ENCODE results near the gene BMP4.

The BMP4 gene

GRCh38 chr14:53963320-53964227 is 6.9 kb upstream of the BMP4 start:
- Histone ChIP-seq H3K27me3 (ENCODE audit: insufficient read depth, low read length, poor library complexity) (peaks cover 5% of the 10 kb centered on the region), H3K79me1 (ENCODE audit: low read length) (no peaks in the 10 kb centered on the region), H3K23ac (ENCODE audit: low read length) (no peak overlapping the region), H3K27ac (ENCODE audit: low read depth, low read length) (no peak overlapping the region), H3K18ac (ENCODE audit: low read length) (no peak overlapping the region), H4K8ac (ENCODE audit: low read depth, low read length) (no peak overlapping the region), H2AK5ac (ENCODE audit: low read length) (no peak overlapping the region), H2BK15ac (replicated peaks; ENCODE audit: low read depth) (no peak overlapping the region), H2BK5ac (ENCODE audit: low read length) (no peak overlapping the region), H3K4ac (ENCODE audit: low read depth, low read length) (no peak overlapping the region), H3K79me2 (ENCODE audit: control insufficient read depth, insufficient read depth, low read length) (no peaks in the 10 kb centered on the region), H2BK120ac (ENCODE audit: low read depth, low read length) (no peak overlapping the region), H4K5ac (ENCODE audit: low read length) (no peak overlapping the region), H3K4me3 (ENCODE audit: low read length) (peak overlapping the region; percentile 23), H3K9ac (ENCODE audit: low read length) (peak overlapping the region; percentile 65), H3K56ac (ENCODE audit: low read length) (peak overlapping the region; percentile 90), H3K4me1 (ENCODE audit: control insufficient read depth, low read depth, low read length) (peaks cover 6% of the 10 kb centered on the region), H3K36me3 (ENCODE audit: control insufficient read depth, insufficient read depth, low read length) (no peaks in the 10 kb centered on the region), H3K4me2 (ENCODE audit: low read length) (peak overlapping the region; percentile 87)
- peak; percentile 74 for DNase-seq
- no CpG with 5 or more reads among the region's 55 CpGs for WGBS (ENCODE audit: extremely low coverage, insufficient coverage, low lambda C conversion rate)

GRCh38 chr14:53962953-53963319 is 6.3 kb upstream of the BMP4 start:
- Histone ChIP-seq H3K4me3 (ENCODE audit: low read length) (no peak overlapping the region), H3K79me1 (ENCODE audit: low read length) (no peaks in the 10 kb centered on the region), H3K27me3 (ENCODE audit: insufficient read depth, low read length, poor library complexity) (peaks cover 5% of the 10 kb centered on the region), H4K5ac (ENCODE audit: low read length) (no peak overlapping the region), H3K18ac (ENCODE audit: low read length) (no peak overlapping the region), H2BK120ac (ENCODE audit: low read depth, low read length) (no peak overlapping the region), H3K56ac (ENCODE audit: low read length) (peak overlapping the region; percentile 90), H3K23ac (ENCODE audit: low read length) (no peak overlapping the region), H2BK5ac (ENCODE audit: low read length) (no peak overlapping the region), H3K27ac (ENCODE audit: low read depth, low read length) (no peak overlapping the region), H2BK15ac (replicated peaks; ENCODE audit: low read depth) (no peak overlapping the region), H3K9ac (ENCODE audit: low read length) (peak overlapping the region; percentile 65), H3K4ac (ENCODE audit: low read depth, low read length) (no peak overlapping the region), H3K36me3 (ENCODE audit: control insufficient read depth, insufficient read depth, low read length) (no peaks in the 10 kb centered on the region), H4K8ac (ENCODE audit: low read depth, low read length) (no peak overlapping the region), H3K79me2 (ENCODE audit: control insufficient read depth, insufficient read depth, low read length) (no peaks in the 10 kb centered on the region), H3K4me2 (ENCODE audit: low read length) (peak overlapping the region; percentile 87), H2AK5ac (ENCODE audit: low read length) (no peak overlapping the region), H3K4me1 (ENCODE audit: control insufficient read depth, low read depth, low read length) (peaks cover 6% of the 10 kb centered on the region)
- no peak for DNase-seq
- no CpG with 5 or more reads among the region's 6 CpGs for WGBS (ENCODE audit: extremely low coverage, insufficient coverage, low lambda C conversion rate)

DNA sequence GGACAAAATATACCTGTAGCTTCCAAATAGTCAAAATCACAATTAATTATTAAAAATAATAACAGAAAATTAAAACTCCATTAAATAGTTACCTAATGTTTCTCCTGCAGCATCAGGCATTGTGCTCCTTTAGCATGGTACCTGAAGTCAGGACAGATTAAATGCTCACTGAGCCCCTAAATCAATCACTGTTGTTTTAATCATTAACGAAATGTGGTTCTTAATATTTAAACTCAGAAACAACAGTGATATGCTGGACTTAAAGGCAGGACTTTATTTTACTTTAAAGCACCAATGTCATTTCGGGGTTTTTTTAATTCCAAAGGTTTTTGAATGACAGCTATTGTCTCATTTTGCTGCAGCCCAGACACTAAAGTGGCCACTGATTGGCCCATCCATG is 2.0 kb upstream of the BMP4 start:
- WGBS (ENCODE audit: extremely low coverage, insufficient coverage, low lambda C conversion rate), result no CpG with 5 or more reads among the region's 2 CpGs
- DNase-seq, result no peak

DNA sequence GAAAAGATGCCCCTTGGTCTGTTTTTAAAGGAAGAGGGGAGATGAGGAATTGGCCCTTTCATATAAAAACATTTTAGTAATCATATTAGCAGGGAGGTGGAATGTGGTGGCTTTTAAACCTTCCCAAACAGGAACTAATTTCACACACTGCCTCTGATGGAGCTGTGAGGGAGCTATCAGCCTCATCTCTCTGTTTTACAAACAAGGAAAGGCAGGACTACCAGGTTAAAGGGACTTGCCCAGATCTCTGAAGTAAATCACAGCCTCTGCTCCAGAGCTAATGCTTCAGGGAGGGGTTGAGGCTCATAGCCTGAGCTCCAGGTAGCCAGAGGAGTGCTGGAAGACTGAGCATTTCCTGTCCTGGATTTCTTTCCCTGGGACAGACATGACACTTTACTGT is 1.1 kb upstream of the BMP4 start:
- no peak overlapping the region for H3K27ac ChIP-seq (ENCODE audit: low read depth, low read length)
- no peak overlapping the region for H2BK5ac ChIP-seq (ENCODE audit: low read length)
- peak overlapping the region; percentile 71 for H3K18ac ChIP-seq (ENCODE audit: low read length)
- peaks cover 6% of the 10 kb centered on the region for H3K4me1 ChIP-seq (ENCODE audit: control insufficient read depth, low read depth, low read length)
- no peak overlapping the region for H3K4me3 ChIP-seq (ENCODE audit: low read length)
- no peak overlapping the region for H3K9ac ChIP-seq (ENCODE audit: low read length)
- no peak overlapping the region for H2BK120ac ChIP-seq (ENCODE audit: low read depth, low read length)
- H3K4ac ChIP-seq (ENCODE audit: low read depth, low read length), result no peak overlapping the region
- no peak overlapping the region for H2AK5ac ChIP-seq (ENCODE audit: low read length)
- no peak overlapping the region for H3K23ac ChIP-seq (ENCODE audit: low read length)
- no peaks in the 10 kb centered on the region for H3K36me3 ChIP-seq (ENCODE audit: control insufficient read depth, insufficient read depth, low read length)
- H4K5ac ChIP-seq (ENCODE audit: low read length), result no peak overlapping the region
- peak; percentile 78 for DNase-seq
- H2BK15ac ChIP-seq (replicated peaks; ENCODE audit: low read depth), result no peak overlapping the region
- no peak overlapping the region for H4K8ac ChIP-seq (ENCODE audit: low read depth, low read length)
- no peak overlapping the region for H3K4me2 ChIP-seq (ENCODE audit: low read length)
- H3K27me3 ChIP-seq (ENCODE audit: insufficient read depth, low read length, poor library complexity), result peaks cover 3% of the 10 kb centered on the region
- H3K79me1 ChIP-seq (ENCODE audit: low read length), result no peaks in the 10 kb centered on the region
- H3K56ac ChIP-seq (ENCODE audit: low read length), result no peak overlapping the region
- peaks cover 16% of the 10 kb centered on the region for H3K79me2 ChIP-seq (ENCODE audit: control insufficient read depth, insufficient read depth, low read length)

More for the DNA sequence above, 2.0 kb upstream of the BMP4 start:
- Histone ChIP-seq H3K4me2 (ENCODE audit: low read length) (no peak overlapping the region), H3K27ac (ENCODE audit: low read depth, low read length) (no peak overlapping the region), H3K36me3 (ENCODE audit: control insufficient read depth, insufficient read depth, low read length) (no peaks in the 10 kb centered on the region), H3K56ac (ENCODE audit: low read length) (no peak overlapping the region), H3K79me1 (ENCODE audit: low read length) (no peaks in the 10 kb centered on the region), H3K9ac (ENCODE audit: low read length) (no peak overlapping the region), H3K4ac (ENCODE audit: low read depth, low read length) (no peak overlapping the region), H3K4me1 (ENCODE audit: control insufficient read depth, low read depth, low read length) (peaks cover 9% of the 10 kb centered on the region), H3K4me3 (ENCODE audit: low read length) (no peak overlapping the region), H3K27me3 (ENCODE audit: insufficient read depth, low read length, poor library complexity) (peaks cover 5% of the 10 kb centered on the region), H2BK120ac (ENCODE audit: low read depth, low read length) (no peak overlapping the region), H2BK5ac (ENCODE audit: low read length) (no peak overlapping the region), H3K79me2 (ENCODE audit: control insufficient read depth, insufficient read depth, low read length) (peaks cover 16% of the 10 kb centered on the region), H2BK15ac (replicated peaks; ENCODE audit: low read depth) (no peak overlapping the region), H4K5ac (ENCODE audit: low read length) (no peak overlapping the region), H2AK5ac (ENCODE audit: low read length) (no peak overlapping the region), H3K18ac (ENCODE audit: low read length) (no peak overlapping the region), H4K8ac (ENCODE audit: low read depth, low read length) (no peak overlapping the region), H3K23ac (ENCODE audit: low read length) (no peak overlapping the region)

DNA sequence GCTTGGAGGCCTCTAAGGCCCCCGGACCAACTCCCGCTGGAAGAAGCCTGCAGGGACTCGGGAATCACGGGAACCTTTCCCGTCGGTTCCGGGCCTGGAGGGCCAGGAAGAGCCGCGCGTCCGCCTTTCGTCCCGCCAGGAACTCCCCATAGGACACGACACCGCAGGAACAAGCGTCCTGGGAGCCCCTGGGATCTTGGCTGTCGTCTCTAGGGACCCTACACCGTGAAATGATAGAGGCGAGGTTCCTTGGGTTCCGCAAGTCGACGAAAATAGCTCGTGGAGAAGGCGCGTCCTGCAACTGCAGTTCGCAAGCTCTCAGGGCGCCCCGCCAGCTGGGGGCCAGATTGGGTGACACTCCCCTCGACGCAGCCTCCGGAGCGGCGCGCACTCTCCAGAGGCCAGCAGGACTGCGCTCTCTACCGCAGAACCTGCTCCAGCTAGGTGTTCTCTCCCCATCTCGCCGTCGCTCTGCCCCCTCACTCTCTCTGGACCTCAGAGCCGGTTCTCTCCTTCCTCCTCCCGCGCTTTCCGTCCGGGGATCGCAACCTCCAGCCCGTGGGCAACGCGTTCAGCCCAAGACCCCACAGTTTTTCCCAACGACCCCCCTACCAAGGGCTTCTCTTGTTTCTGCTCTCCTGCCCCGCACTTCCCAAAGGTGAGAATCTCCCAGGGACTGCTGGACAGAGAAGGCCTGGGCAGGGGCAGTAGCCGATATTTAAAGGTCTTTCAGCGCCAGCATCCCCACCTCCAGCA is 776 bp downstream of the BMP4 start:
- Histone ChIP-seq H3K4ac (ENCODE audit: low read depth, low read length) (no peak overlapping the region), H3K23ac (ENCODE audit: low read length) (no peak overlapping the region), H2BK5ac (ENCODE audit: low read length) (peak overlapping the region; percentile 81), H3K79me2 (ENCODE audit: control insufficient read depth, insufficient read depth, low read length) (peaks cover 16% of the 10 kb centered on the region), H3K9ac (ENCODE audit: low read length) (peak overlapping the region; percentile 90), H2BK120ac (ENCODE audit: low read depth, low read length) (no peak overlapping the region), H3K36me3 (ENCODE audit: control insufficient read depth, insufficient read depth, low read length) (no peaks in the 10 kb centered on the region), H3K27ac (ENCODE audit: low read depth, low read length) (peak overlapping the region; percentile 54), H3K56ac (ENCODE audit: low read length) (peak overlapping the region; percentile 96), H4K5ac (ENCODE audit: low read length) (no peak overlapping the region), H3K4me3 (ENCODE audit: low read length) (peak overlapping the region; percentile 91), H2BK15ac (replicated peaks; ENCODE audit: low read depth) (no peak overlapping the region), H3K4me1 (ENCODE audit: control insufficient read depth, low read depth, low read length) (peaks cover 6% of the 10 kb centered on the region), H2AK5ac (ENCODE audit: low read length) (no peak overlapping the region), H3K18ac (ENCODE audit: low read length) (peak overlapping the region; percentile 60), H3K79me1 (ENCODE audit: low read length) (no peaks in the 10 kb centered on the region), H3K27me3 (ENCODE audit: insufficient read depth, low read length, poor library complexity) (no peaks in the 10 kb centered on the region), H3K4me2 (ENCODE audit: low read length) (peak overlapping the region; percentile 90), H4K8ac (ENCODE audit: low read depth, low read length) (no peak overlapping the region)
- WGBS (ENCODE audit: extremely low coverage, insufficient coverage, low lambda C conversion rate), result no CpG with 5 or more reads among the region's 52 CpGs
- peak; percentile 71 for DNase-seq
